Body of pancreas (tissue), 4 donors: ENCODE data around the gene CCR2. TPM values are rescaled to one million over a fixed set of nuclear protein-coding genes. Genes with fewer than 3 reads are reported as not detected.

Source experiments
- ATAC-seq: fragments of 150-250 bp; one replicate; pipeline ENCODE4 v1.9.1; 2016
- DNase-seq, 4 donors: peaks; one replicate each; pipeline ENCODE4 v3.0.0-alpha.2; 2019
- H3K27ac ChIP-seq, 4 donors: fragments of 200-600 bp; sonication (generic); 1 replicate in 3 of 4; 2 replicates in 1 of 4; pipeline versions ENCODE4 v1.5.1 to v1.6.1; 2016 to 2019; ENCODE audit warnings: mild to moderate bottlenecking in 1 of 4, mixed read lengths in 1 of 4, moderate library complexity in 1 of 4
- H3K27me3 ChIP-seq, 2 donors: fragments of 200-600 bp; sonication (generic); one replicate each; pipeline ENCODE4 v1.6.0; 2016; ENCODE audit warnings: mild to moderate bottlenecking in 1 of 2
- H3K36me3 ChIP-seq, 2 donors: fragments of 200-600 bp; sonication (generic); replicated peaks in 1 of 2; 2 replicates each; pipeline ENCODE4 v1.5.1; 2016; ENCODE audit warnings: low read depth in 2 of 2; ENCODE audit not compliant: insufficient read depth in 1 of 2
- H3K4me1 ChIP-seq: fragments of 200-600 bp; sonication (generic); one replicate; pipeline ENCODE4 v1.6.0; 2016
- H3K4me3 ChIP-seq, 2 donors: fragments of 200-600 bp; sonication (generic); 1 replicate in 1 of 2; 2 replicates in 1 of 2; pipeline ENCODE4 v1.5.1; 2016 to 2019
- H3K9me3 ChIP-seq, 3 donors: fragments of 200-600 bp; sonication (generic); 1 replicate in 2 of 3; 2 replicates in 1 of 3; pipeline ENCODE4 v1.5.1; 2016
- CTCF ChIP-seq, 7 experiments: fragments of 450-650 bp in 4 of 7; fragments of 200-600 bp in 3 of 7; sonication (generic) in 3 of 7; IDR thresholded peaks; one replicate each; pipeline ENCODE4 v1.5.1; 2016 to 2019; ENCODE audit warnings: antibody characterized with exemption in 7 of 7
- POLR2A ChIP-seq, 3 donors: fragments of 450-650 bp; IDR thresholded peaks; one replicate each; pipeline ENCODE4 v1.6.1; 2016; ENCODE audit warnings: antibody characterized with exemption in 3 of 3, mild to moderate bottlenecking in 2 of 3
- WGBS, 2 donors: methylation state at CpG; one replicate each; pipeline ENCODE4 v1.1.5; 2017; 5-methylcytosine and 5-hydroxymethylcytosine counted together
- intact Hi-C: fragments of 100-400 bp; cut with DNase I; formaldehyde crosslinking; loops from one replicate; pipeline ENCODE4 v1.15.1; 2023
- total RNA-seq, 2 donors: library from RNA; depleted of rRNA; stranded (reverse); fragments of >200 nt; gene quantifications; one replicate each; pipeline ENCODE4 v1.1.0, GENCODE V29; 2016

The CCR2 gene
- 1 to 10 TPM; 1.8 to 7.9 TPM for total RNA-seq

DNA sequence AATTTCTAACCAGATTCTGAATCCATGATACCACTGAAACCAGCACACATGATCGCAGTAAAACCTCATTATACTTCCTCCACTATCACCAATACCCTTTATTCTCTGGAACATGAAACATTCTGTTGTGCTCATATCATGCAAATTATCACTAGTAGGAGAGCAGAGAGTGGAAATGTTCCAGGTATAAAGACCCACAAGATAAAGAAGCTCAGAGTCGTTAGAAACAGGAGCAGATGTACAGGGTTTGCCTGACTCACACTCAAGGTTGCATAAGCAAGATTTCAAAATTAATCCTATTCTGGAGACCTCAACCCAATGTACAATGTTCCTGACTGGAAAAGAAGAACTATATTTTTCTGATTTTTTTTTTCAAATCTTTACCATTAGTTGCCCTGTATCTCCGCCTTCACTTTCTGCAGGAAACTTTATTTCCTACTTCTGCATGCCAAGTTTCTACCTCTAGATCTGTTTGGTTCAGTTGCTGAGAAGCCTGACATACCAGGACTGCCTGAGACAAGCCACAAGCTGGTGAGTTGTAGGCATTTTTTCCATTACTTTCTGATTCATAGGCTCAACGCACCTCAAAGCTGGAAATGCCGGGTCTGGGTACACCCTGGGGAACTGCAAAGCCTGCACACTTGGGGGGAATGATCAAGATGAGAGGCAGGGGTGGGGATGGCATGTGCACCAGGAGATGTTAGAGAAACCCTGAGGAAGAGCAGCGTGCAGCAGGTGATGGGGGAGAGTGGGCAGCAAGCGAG is at the start of gene CCR2:
CCR2 (plus strand) TSS at position 465 of the 764 bp plus-strand sequence. CDS start 3,417 bp downstream, outside the sequence.
- Histone ChIP-seq H3K27me3 (no peaks in the 10 kb centered on the region), H3K9me3 (no peaks in the 10 kb centered on the region), H3K4me1 (no peaks in the 10 kb centered on the region), H3K27ac (no peak within 1 kb of the TSS), H3K36me3 (no peaks in the 10 kb centered on the region), H3K4me3 (no peak within 1 kb of the TSS)
- intact Hi-C loops: no loop called here
- TF ChIP-seq CTCF (IDR thresholded peaks at IDR 0.05): no peak
- no peak for TF ChIP-seq POLR2A (IDR thresholded peaks at IDR 0.05)
- WGBS, 2 donors: 46 to 57% methylated on average over 7 of the region's 7 CpGs
- ATAC-seq: no peak
- no peak for DNase-seq

GRCh38 chr3:46304739-46305138 is 49.2 kb upstream of the CCR2 start:
- Histone ChIP-seq H3K9me3 (no peaks in the 10 kb centered on the region), H3K27ac (no peak overlapping the region), H3K4me3 (no peak overlapping the region), H3K36me3 (no peaks in the 10 kb centered on the region), H3K27me3 (no peaks in the 10 kb centered on the region), H3K4me1 (no peaks in the 10 kb centered on the region)
- ATAC-seq (no peak), DNase-seq (no peak)
- intact Hi-C loops: no loop called here
- WGBS, 2 donors: 88% methylated on average over 3 of the region's 3 CpGs
- no peak for TF ChIP-seq CTCF (IDR thresholded peaks at IDR 0.05)
- no peak for TF ChIP-seq POLR2A (IDR thresholded peaks at IDR 0.05)

GRCh38 chr3:46312991-46313390 is 40.9 kb upstream of the CCR2 start:
- Histone ChIP-seq H3K27ac (no peak overlapping the region), H3K4me3 (no peak overlapping the region), H3K4me1 (peaks cover 8% of the 10 kb centered on the region), H3K36me3 (no peaks in the 10 kb centered on the region), H3K27me3 (no peaks in the 10 kb centered on the region), H3K9me3 (no peaks in the 10 kb centered on the region)
- TF ChIP-seq CTCF (IDR thresholded peaks at IDR 0.05) (no peak), POLR2A (IDR thresholded peaks at IDR 0.05) (no peak)
- intact Hi-C loops: no loop called here
- WGBS, 2 donors: 67 to 71% methylated on average over 1 of the region's 1 CpG
- ATAC-seq (peak; percentile 27), DNase-seq (peak in 2 of 4 donors; percentile 12 to 75)

DNA sequence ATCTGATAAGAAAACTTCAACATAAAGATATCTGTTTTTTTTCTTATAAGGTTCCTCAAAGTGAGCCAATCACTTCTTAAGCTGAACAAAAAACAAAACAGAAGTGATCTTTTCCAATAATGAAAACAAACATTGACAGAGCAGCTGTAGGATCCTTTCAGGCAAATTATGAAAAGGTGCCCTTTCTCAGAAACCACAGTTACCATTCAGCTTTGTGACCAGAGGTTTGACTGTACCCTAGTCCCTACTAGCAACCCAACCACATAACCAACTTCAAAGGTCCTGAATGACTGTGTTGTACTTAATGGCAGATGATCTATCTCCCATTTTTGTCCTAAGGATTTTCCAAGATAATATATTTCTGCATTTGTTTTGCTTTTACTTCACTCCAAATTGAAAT is 39.4 kb upstream of the CCR2 start:
- intact Hi-C loops: no loop called here
- H3K4me3 ChIP-seq: no peak overlapping the region
- ATAC-seq (no peak), DNase-seq (no peak)
- no peak overlapping the region for H3K27ac ChIP-seq
- peaks cover 8% of the 10 kb centered on the region for H3K4me1 ChIP-seq
- H3K36me3 ChIP-seq: no peaks in the 10 kb centered on the region
- TF ChIP-seq POLR2A (IDR thresholded peaks at IDR 0.05): no peak
- no peak for TF ChIP-seq CTCF (IDR thresholded peaks at IDR 0.05)
- H3K9me3 ChIP-seq: no peaks in the 10 kb centered on the region
- no peaks in the 10 kb centered on the region for H3K27me3 ChIP-seq

DNA sequence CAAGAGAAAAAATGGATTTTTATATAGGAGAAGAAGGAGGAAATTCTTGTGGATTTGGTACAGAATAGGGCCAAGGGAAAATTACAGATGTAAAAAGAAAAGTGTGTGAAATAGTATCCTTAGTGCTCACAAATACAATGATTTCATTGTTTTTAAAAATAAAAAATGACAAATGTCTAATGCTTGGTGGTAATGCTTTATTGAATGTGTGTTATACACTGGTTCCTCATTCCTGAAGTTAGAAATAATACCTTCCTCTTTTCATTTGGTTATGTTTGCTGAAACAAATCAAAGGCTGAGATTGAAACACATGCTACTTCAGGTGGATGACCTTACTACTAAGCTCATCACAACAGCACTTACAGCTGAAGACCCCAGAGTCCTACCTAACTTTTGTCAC is 37.7 kb upstream of the CCR2 start:
- Histone ChIP-seq H3K36me3 (no peaks in the 10 kb centered on the region), H3K4me3 (no peak overlapping the region), H3K9me3 (no peaks in the 10 kb centered on the region), H3K4me1 (peaks cover 8% of the 10 kb centered on the region), H3K27me3 (no peaks in the 10 kb centered on the region), H3K27ac (peak overlapping the region in 1 of 4 donors; percentile 40)
- no peak for TF ChIP-seq CTCF (IDR thresholded peaks at IDR 0.05)
- no peak for TF ChIP-seq POLR2A (IDR thresholded peaks at IDR 0.05)
- intact Hi-C loops: no loop called here
- ATAC-seq: no peak
- DNase-seq: no peak
